GM12878 (cell line): ENCODE measurements around the gene ICE1. TPM values are rescaled to one million over a fixed set of nuclear protein-coding genes. Genes with fewer than 3 reads are reported as not detected.

Source experiments
- ATAC-seq: fragments of 200-7000 bp; cut with Tn5 transposase; 3 replicates; pipeline ENCODE4 v1.9.1; 2020; ENCODE audit warnings: mild to moderate bottlenecking, moderate library complexity
- BruUV-seq: library from RNA; stranded (reverse); fragments of 400-500 nt; replicated peaks from 2 replicates; lab custom pipeline; 2021; lab: Mats Ljungman, UMichigan
- CTCF ChIA-PET: fragments of 300-600 bp; sonication (Branson Sonifier 250); formaldehyde crosslinking; extraction: SDS; loops from one replicate; lab custom pipeline; 2021; ENCODE audit warnings: inconsistent platforms; lab: Yijun Ruan, JAX
- POLR2A ChIA-PET: fragments of 350-600 bp; formaldehyde crosslinking; extraction: SDS; loops from one replicate; lab custom pipeline; 2021; ENCODE audit warnings: inconsistent platforms; lab: Charles Lee
- RAD21 ChIA-PET: fragments of 300-600 bp; sonication (Branson Sonifier 250); formaldehyde crosslinking; loops from one replicate; lab custom pipeline; 2023; ENCODE audit warnings: antibody characterized with exemption; ENCODE audit not compliant: unreplicated experiment; lab: Charles Lee
- SMC1A ChIA-PET: fragments of 300-600 bp; sonication (Branson Sonifier 250); formaldehyde crosslinking; loops from one replicate; lab custom pipeline; 2023; ENCODE audit not compliant: unreplicated experiment, uncharacterized antibody; lab: Charles Lee
- DNase-seq: peaks from one replicate; pipeline ENCODE4 v3.0.0-alpha.2; 2011; ENCODE audit warnings: low read depth, low spot score
- FAIRE-seq: peaks from 3 replicates; lab custom pipeline; 2011; peaks lifted over from hg19 to GRCh38; lab: Jason Lieb, UNC
- H2AFZ ChIP-seq: 2 replicates; pipeline ENCODE4 v1.6.0; 2011; ENCODE audit warnings: low read depth, low read length, control low read depth; ENCODE audit not compliant: control insufficient read depth
- H3K27ac ChIP-seq: 2 replicates; pipeline ENCODE4 v1.5.1; 2011; ENCODE audit warnings: control low read depth; ENCODE audit not compliant: control insufficient read depth, insufficient read depth
- H3K27me3 ChIP-seq, 2 experiments: replicated peaks in 1 of 2; 2 replicates each; pipeline versions ENCODE4 v1.6.0 to v1.6.1; 2011; ENCODE audit warnings: low read length in 1 of 2; ENCODE audit not compliant: control insufficient read depth in 2 of 2, insufficient read depth in 2 of 2
- H3K36me3 ChIP-seq, 2 experiments: 2 replicates each; pipeline ENCODE4 v1.5.1; 2011; ENCODE audit warnings: low read length in 1 of 2; ENCODE audit not compliant: control insufficient read depth in 2 of 2, insufficient read depth in 2 of 2
- H3K4me1 ChIP-seq: 2 replicates; pipeline ENCODE4 v1.6.1; 2011; ENCODE audit warnings: mild to moderate bottlenecking, low read length, moderate library complexity, mixed read lengths; ENCODE audit not compliant: control insufficient read depth, insufficient read depth
- H3K4me2 ChIP-seq: 2 replicates; pipeline ENCODE4 v1.6.0; 2011; ENCODE audit warnings: control low read depth; ENCODE audit not compliant: control insufficient read depth, insufficient read depth
- H3K4me3 ChIP-seq: fragments of 200-600 bp; sonication (generic); 2 replicates; pipeline ENCODE4 v1.5.1; 2016
- H3K79me2 ChIP-seq: 2 replicates; pipeline ENCODE4 v1.6.0; 2011; ENCODE audit warnings: low read length; ENCODE audit not compliant: control insufficient read depth, insufficient read depth
- H3K9ac ChIP-seq: 2 replicates; pipeline ENCODE4 v1.8.0; 2011; ENCODE audit warnings: low read length, control low read depth, mixed read lengths; ENCODE audit not compliant: control insufficient read depth, insufficient read depth
- H3K9me3 ChIP-seq: replicated peaks from 3 replicates; pipeline ENCODE4 v1.5.1; 2011; ENCODE audit warnings: mild to moderate bottlenecking, low read length; ENCODE audit not compliant: control insufficient read depth, insufficient read depth
- H4K20me1 ChIP-seq: 2 replicates; pipeline ENCODE4 v1.6.0; 2011; ENCODE audit not compliant: control insufficient read depth, insufficient read depth
- ASH2L ChIP-seq: fragments of 300-600, 200-600 bp; sonication (generic); IDR thresholded peaks from 2 replicates; pipeline ENCODE4 v1.6.1; 2017; ENCODE audit warnings: low read depth, mild to moderate bottlenecking, borderline replicate concordance
- EED ChIP-seq: sonication (generic); IDR thresholded peaks from 2 replicates; pipeline ENCODE4 v1.6.1; 2016; ENCODE audit warnings: antibody characterized with exemption, low read depth
- HDAC6 ChIP-seq: fragments of 200-600 bp; sonication (generic); IDR thresholded peaks from one replicate; pipeline ENCODE4 v1.8.0; 2017; ENCODE audit warnings: antibody characterized with exemption; ENCODE audit not compliant: unreplicated experiment
- IKZF2 ChIP-seq, 2 experiments: fragments of 450-650 bp; IDR thresholded peaks; 2 replicates each; pipeline ENCODE4 v1.6.1; 2017; ENCODE audit warnings: mild to moderate bottlenecking in 2 of 2, moderate library complexity in 2 of 2
- JUNB ChIP-seq: IDR thresholded peaks from 2 replicates; pipeline ENCODE4 v1.6.1; 2016; ENCODE audit warnings: antibody characterized with exemption, mild to moderate bottlenecking
- MXI1 ChIP-seq: fragments of 150-350 bp; IDR thresholded peaks from 2 replicates; pipeline ENCODE4 v1.6.1; 2011; ENCODE audit warnings: low read depth, mild to moderate bottlenecking, inconsistent platforms, low read length, improper control_type of control experiment
- NFXL1 ChIP-seq: fragments of 450-650 bp; IDR thresholded peaks from 2 replicates; pipeline ENCODE4 v1.6.1; 2017; ENCODE audit warnings: antibody characterized with exemption, mild to moderate bottlenecking, borderline replicate concordance
- NFYA ChIP-seq: IDR thresholded peaks from 2 replicates; pipeline ENCODE4 v1.6.1; 2011; ENCODE audit warnings: low read depth, mild to moderate bottlenecking, low read length, improper control_type of control experiment, borderline replicate concordance
- NR2C1 ChIP-seq: fragments of 450-650 bp; IDR thresholded peaks from 2 replicates; pipeline ENCODE4 v1.6.1; 2017; ENCODE audit warnings: antibody characterized with exemption, mild to moderate bottlenecking, moderate library complexity
- POLR2A ChIP-seq: IDR thresholded peaks from 2 replicates; pipeline ENCODE4 v1.6.1; 2011; ENCODE audit warnings: low read depth, mild to moderate bottlenecking, low read length
- RCOR1 ChIP-seq: conservative IDR thresholded peaks from 2 replicates; pipeline ENCODE4 v1.6.1; 2012; ENCODE audit warnings: low read depth, low read length, improper control_type of control experiment
- RFX5 ChIP-seq: IDR thresholded peaks from 2 replicates; pipeline ENCODE4 v1.6.1; 2011; ENCODE audit warnings: low read depth, low read length, improper control_type of control experiment
- SMAD5 ChIP-seq: IDR thresholded peaks from 2 replicates; pipeline ENCODE4 v1.6.1; 2016; ENCODE audit warnings: antibody characterized with exemption, low read depth
- SPI1 ChIP-seq: IDR thresholded peaks from 2 replicates; pipeline ENCODE4 v1.6.1; 2011; ENCODE audit warnings: low read depth, mild to moderate bottlenecking, low read length, moderate library complexity, borderline replicate concordance; ENCODE audit not compliant: insufficient read depth
- SUZ12 ChIP-seq: fragments of 200-600 bp; sonication (generic); IDR thresholded peaks from one replicate; pipeline ENCODE4 v1.6.1; 2018; ENCODE audit warnings: antibody characterized with exemption, mild to moderate bottlenecking; ENCODE audit not compliant: unreplicated experiment
- TAF1 ChIP-seq: IDR thresholded peaks from 2 replicates; pipeline ENCODE4 v1.6.1; 2011; ENCODE audit warnings: mild to moderate bottlenecking, low read depth, low read length, borderline replicate concordance
- TCF7 ChIP-seq: IDR thresholded peaks from 2 replicates; pipeline ENCODE4 v1.6.1; 2014; ENCODE audit warnings: antibody characterized with exemption, borderline replicate concordance
- WRNIP1 ChIP-seq: IDR thresholded peaks from 2 replicates; pipeline ENCODE4 v1.6.1; 2011; ENCODE audit warnings: low read depth, low read length, improper control_type of control experiment, borderline replicate concordance
- ZNF207 ChIP-seq: fragments of 450-650 bp; IDR thresholded peaks from 2 replicates; pipeline ENCODE4 v1.6.1; 2014; ENCODE audit warnings: antibody characterized with exemption, mild to moderate bottlenecking, borderline replicate concordance
- WGBS: methylation state at CpG from one replicate; pipeline ENCODE4 v1.1.6; 2016; ENCODE audit warnings: low lambda C conversion rate; ENCODE audit not compliant: insufficient replicate concordance, insufficient coverage; ENCODE audit errors: missing lambda C conversion rate; 5-methylcytosine and 5-hydroxymethylcytosine counted together
- in situ Hi-C: fragments of 300-500 bp; cut with MboI; formaldehyde crosslinking; loops from 9 replicates; pipeline ENCODE4 v1.14.3; 2018; ENCODE audit warnings: mixed read lengths
- intact Hi-C: fragments of 100-400 bp; cut with micrococcal nuclease; formaldehyde crosslinking; loops from one replicate; pipeline ENCODE4 v1.14.2; 2022; ENCODE audit not compliant: unreplicated experiment
- polyA plus RNA-seq, 11 experiments: library from polyadenylated mRNA; depleted of rRNA in 4 of 11; unstranded in 6 of 11; stranded (reverse) in 5 of 11; fragments of >200 nt; fragmentation: Nextera tagmentation in 4 of 11; fragmentation: Illumina TruSeq in 1 of 11; extraction: Ambion mirVana in 4 of 11; extraction: Trizol in 1 of 11; gene quantifications; 1 replicate in 1 of 11; 2 replicates in 10 of 11; pipeline versions ENCODE4 v1.2.1 to v1.2.3, GENCODE V29; 2011 to 2016; ENCODE audit warnings: inconsistent platforms in 2 of 11, missing spikeins in 2 of 11, low read depth in 1 of 11
- total RNA-seq, 4 experiments: library from RNA; depleted of rRNA in 3 of 4; stranded (reverse); fragments of >200 nt in 3 of 4; fragmentation: Illumina TruSeq in 1 of 4; extraction: Trizol in 1 of 4; gene quantifications; 2 replicates each; pipeline versions ENCODE4 v1.2.1 to v1.2.3, GENCODE V29; 2013 to 2021
- TF ChIP-seq, protein P1 (sequence below): fragments of 450-650 bp; IDR thresholded peaks from 2 replicates; pipeline ENCODE4 v1.6.1; 2017; ENCODE audit warnings: antibody characterized with exemption, mild to moderate bottlenecking, moderate library complexity
- TF ChIP-seq, protein P2 (sequence below): fragments of 450-650 bp; IDR thresholded peaks from 2 replicates; pipeline ENCODE4 v1.6.1; 2017; ENCODE audit warnings: low read depth, mild to moderate bottlenecking, moderate library complexity

ICE1 gene
- total and polyA plus RNA-seq, 10 of the 15 experiments (the other 5 are each of a cell fraction or from before 2014, with no cell fraction given), result 3.8 to 31.4 (median 18.9) TPM

DNA sequence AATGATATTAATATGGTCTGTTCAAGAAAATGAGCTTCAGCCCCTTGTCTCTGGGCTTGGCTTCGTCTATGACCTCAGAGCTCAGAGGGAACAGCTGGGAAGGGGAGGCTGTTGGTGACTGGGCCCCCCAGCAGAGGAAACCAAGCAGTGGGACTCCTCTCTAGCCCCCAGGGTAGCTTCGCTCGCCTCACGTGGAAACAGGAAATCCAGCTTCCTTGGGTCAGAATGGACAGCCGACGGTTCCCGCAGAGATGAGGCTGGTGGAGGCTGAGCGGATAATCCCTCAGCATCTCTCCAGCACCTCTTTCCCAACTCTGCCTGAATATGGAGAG is 37.2 kb upstream of the ICE1 start (continued):
- TF ChIP-seq, protein P1, sequence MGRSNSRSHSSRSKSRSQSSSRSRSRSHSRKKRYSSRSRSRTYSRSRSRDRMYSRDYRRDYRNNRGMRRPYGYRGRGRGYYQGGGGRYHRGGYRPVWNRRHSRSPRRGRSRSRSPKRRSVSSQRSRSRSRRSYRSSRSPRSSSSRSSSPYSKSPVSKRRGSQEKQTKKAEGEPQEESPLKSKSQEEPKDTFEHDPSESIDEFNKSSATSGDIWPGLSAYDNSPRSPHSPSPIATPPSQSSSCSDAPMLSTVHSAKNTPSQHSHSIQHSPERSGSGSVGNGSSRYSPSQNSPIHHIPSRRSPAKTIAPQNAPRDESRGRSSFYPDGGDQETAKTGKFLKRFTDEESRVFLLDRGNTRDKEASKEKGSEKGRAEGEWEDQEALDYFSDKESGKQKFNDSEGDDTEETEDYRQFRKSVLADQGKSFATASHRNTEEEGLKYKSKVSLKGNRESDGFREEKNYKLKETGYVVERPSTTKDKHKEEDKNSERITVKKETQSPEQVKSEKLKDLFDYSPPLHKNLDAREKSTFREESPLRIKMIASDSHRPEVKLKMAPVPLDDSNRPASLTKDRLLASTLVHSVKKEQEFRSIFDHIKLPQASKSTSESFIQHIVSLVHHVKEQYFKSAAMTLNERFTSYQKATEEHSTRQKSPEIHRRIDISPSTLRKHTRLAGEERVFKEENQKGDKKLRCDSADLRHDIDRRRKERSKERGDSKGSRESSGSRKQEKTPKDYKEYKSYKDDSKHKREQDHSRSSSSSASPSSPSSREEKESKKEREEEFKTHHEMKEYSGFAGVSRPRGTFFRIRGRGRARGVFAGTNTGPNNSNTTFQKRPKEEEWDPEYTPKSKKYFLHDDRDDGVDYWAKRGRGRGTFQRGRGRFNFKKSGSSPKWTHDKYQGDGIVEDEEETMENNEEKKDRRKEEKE, result no peak
- TF ChIP-seq TAF1 (no peak), ASH2L (no peak), SPI1 (no peak), RFX5 (no peak), POLR2A (no peak), HDAC6 (no peak)

DNA sequence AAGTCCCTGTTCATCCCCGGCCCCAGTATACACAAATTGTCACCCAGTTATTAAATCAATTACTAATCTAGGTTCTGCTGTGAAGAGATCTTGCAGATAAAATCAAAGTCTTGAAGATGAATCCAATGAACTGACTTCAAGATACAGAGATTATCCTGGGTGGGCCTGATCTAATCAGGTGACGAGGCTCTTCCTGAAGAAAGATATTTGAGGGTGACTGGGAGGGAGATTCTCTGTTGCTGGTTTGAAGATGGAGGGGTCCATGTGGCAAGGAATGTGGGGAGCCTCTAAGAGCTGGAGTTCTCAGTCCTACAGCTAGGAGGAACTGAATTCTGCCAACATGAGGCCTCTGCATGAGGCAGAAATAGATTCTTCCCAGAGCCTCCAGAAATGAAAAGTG is 36.1 kb upstream of the ICE1 start:
- FAIRE-seq (no peak), DNase-seq (no peak), ATAC-seq (no peak)
- no peak overlapping the region for H3K27ac ChIP-seq
- H2AFZ ChIP-seq, result no peak overlapping the region
- H3K79me2 ChIP-seq, result no peaks in the 10 kb centered on the region
- H3K4me3 ChIP-seq, result no peak overlapping the region
- BruUV-seq, result no TSS peak
- TF ChIP-seq WRNIP1 (no peak), POLR2A (no peak), EED (no peak), MXI1 (no peak), NR2C1 (no peak), SUZ12 (no peak), NFYA (no peak), NFXL1 (no peak), TCF7 (no peak), RCOR1 (no peak), JUNB (no peak), ZNF207 (no peak), IKZF2 (IDR thresholded peaks at IDR 0.05) (no peak), SMAD5 (no peak)
- TF ChIP-seq, protein P2, sequence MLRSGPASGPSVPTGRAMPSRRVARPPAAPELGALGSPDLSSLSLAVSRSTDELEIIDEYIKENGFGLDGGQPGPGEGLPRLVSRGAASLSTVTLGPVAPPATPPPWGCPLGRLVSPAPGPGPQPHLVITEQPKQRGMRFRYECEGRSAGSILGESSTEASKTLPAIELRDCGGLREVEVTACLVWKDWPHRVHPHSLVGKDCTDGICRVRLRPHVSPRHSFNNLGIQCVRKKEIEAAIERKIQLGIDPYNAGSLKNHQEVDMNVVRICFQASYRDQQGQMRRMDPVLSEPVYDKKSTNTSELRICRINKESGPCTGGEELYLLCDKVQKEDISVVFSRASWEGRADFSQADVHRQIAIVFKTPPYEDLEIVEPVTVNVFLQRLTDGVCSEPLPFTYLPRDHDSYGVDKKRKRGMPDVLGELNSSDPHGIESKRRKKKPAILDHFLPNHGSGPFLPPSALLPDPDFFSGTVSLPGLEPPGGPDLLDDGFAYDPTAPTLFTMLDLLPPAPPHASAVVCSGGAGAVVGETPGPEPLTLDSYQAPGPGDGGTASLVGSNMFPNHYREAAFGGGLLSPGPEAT, result no peak
- H3K4me1 ChIP-seq, result no peaks in the 10 kb centered on the region
- RAD21 ChIA-PET, result no interaction called here
- no peaks in the 10 kb centered on the region for H3K36me3 ChIP-seq
- no peak overlapping the region for H3K4me2 ChIP-seq
- in situ Hi-C loops (no loop called here), intact Hi-C loops (no loop called here)
- POLR2A ChIA-PET, result no interaction called here
- H3K27me3 ChIP-seq, result no peaks in the 10 kb centered on the region
- H3K9me3 ChIP-seq, result no peaks in the 10 kb centered on the region
- no peak overlapping the region for H3K9ac ChIP-seq
- SMC1A ChIA-PET, result no interaction called here
- WGBS, result 63% methylated on average over 2 of the region's 2 CpGs
- CTCF ChIA-PET, result interaction anchor here (1.2 kb wide), 1 partner anchor 10 kb away, joined by 3 read pairs; no protein-coding TSS in a partner anchor
- H4K20me1 ChIP-seq, result no peaks in the 10 kb centered on the region
